ENCODE measurements around the gene PTPRO.

The PTPRO gene

GRCh38 chr12:15453613-15454012, 131.3 kb downstream of the PTPRO start:
- FAIRE-seq (no peak), DNase-seq (ENCODE audit: insufficient read length, low spot score) (no peak)
- TF ChIP-seq CTCF (IDR thresholded peaks at IDR 0.05; ENCODE audit: insufficient read depth, missing control alignments), result no peak

- FAIRE-seq, result no peak
- DNase-seq (ENCODE audit: insufficient read length, low spot score), result no peak
- no peak for TF ChIP-seq CTCF (IDR thresholded peaks at IDR 0.05; ENCODE audit: insufficient read depth, missing control alignments)
Measured at GRCh38 chr12:15458008-15458407, 135.7 kb downstream of the PTPRO start.

GRCh38 chr12:15468911-15469310, 146.6 kb downstream of the PTPRO start:
- no peak for DNase-seq (ENCODE audit: insufficient read length, low spot score)
- TF ChIP-seq CTCF (IDR thresholded peaks at IDR 0.05; ENCODE audit: insufficient read depth, missing control alignments), result no peak
- no peak for FAIRE-seq

- no peak for FAIRE-seq
- DNase-seq (ENCODE audit: insufficient read length, low spot score), result no peak
- no peak for TF ChIP-seq CTCF (IDR thresholded peaks at IDR 0.05; ENCODE audit: insufficient read depth, missing control alignments)
Measured at GRCh38 chr12:15469356-15469755, 147.0 kb downstream of the PTPRO start.

- no peak for TF ChIP-seq CTCF (IDR thresholded peaks at IDR 0.05; ENCODE audit: insufficient read depth, missing control alignments)
- FAIRE-seq (no peak), DNase-seq (ENCODE audit: insufficient read length, low spot score) (no peak)
Measured at GRCh38 chr12:15472036-15472435, 149.7 kb downstream of the PTPRO start.

- DNase-seq (ENCODE audit: insufficient read length, low spot score) (no peak), FAIRE-seq (no peak)
- no peak for TF ChIP-seq CTCF (IDR thresholded peaks at IDR 0.05; ENCODE audit: insufficient read depth, missing control alignments)
Measured at GRCh38 chr12:15474766-15475165, 152.5 kb downstream of the PTPRO start.

GRCh38 chr12:15477761-15478160, 155.5 kb downstream of the PTPRO start:
- FAIRE-seq (no peak), DNase-seq (ENCODE audit: insufficient read length, low spot score) (no peak)
- no peak for TF ChIP-seq CTCF (IDR thresholded peaks at IDR 0.05; ENCODE audit: insufficient read depth, missing control alignments)
